Large intestine (tissue), 12 donors: ENCODE results near the gene DEFB116. TPM values are rescaled to one million over a fixed set of nuclear protein-coding genes. Genes with fewer than 3 reads are reported as not detected.
"Not testable (repeated sequence)": the region's sequence is repeated elsewhere in the genome, so short reads cannot be mapped to it uniquely, and the experiment has no call there.

ENCODE experiments used
- DNase-seq, 2 donors: peaks; one replicate each; pipeline versions ENCODE4 v3.0.0 to v3.0.0-alpha.2; 2013
- H3K27ac ChIP-seq: one replicate; pipeline ENCODE4 v1.5.1; 2013; ENCODE audit warnings: low read length
- H3K27me3 ChIP-seq: 2 replicates; pipeline ENCODE4 v1.6.1; 2013; ENCODE audit warnings: low read length; ENCODE audit not compliant: control insufficient read depth, insufficient read depth
- H3K36me3 ChIP-seq: 2 replicates; pipeline ENCODE4 v1.6.1; 2013; ENCODE audit warnings: low read length; ENCODE audit not compliant: control insufficient read depth, insufficient read depth
- H3K4me1 ChIP-seq: one replicate; pipeline ENCODE4 v1.6.1; 2013; ENCODE audit warnings: low read length; ENCODE audit not compliant: control insufficient read depth, insufficient read depth
- H3K4me3 ChIP-seq: one replicate; pipeline ENCODE4 v1.5.1; 2013; ENCODE audit warnings: low read length
- H3K9me3 ChIP-seq: one replicate; pipeline ENCODE4 v1.6.1; 2013; ENCODE audit warnings: mild to moderate bottlenecking, low read depth, low read length, moderate library complexity; ENCODE audit not compliant: control insufficient read depth
- WGBS: methylation state at CpG from one replicate; pipeline ENCODE4 v1.1.5; 2013; ENCODE audit warnings: low lambda C conversion rate; ENCODE audit not compliant: insufficient coverage; 5-methylcytosine and 5-hydroxymethylcytosine counted together
- long read RNA-seq, 11 donors: transcript quantifications; one replicate each; lab custom pipeline, GENCODE V29; 2026
- polyA plus RNA-seq: library from polyadenylated mRNA; unstranded; fragments of 120-200 nt; gene quantifications from one replicate; pipeline ENCODE4 v1.2.1, GENCODE V29; 2013

DEFB116 gene
- polyA plus RNA-seq = not detected
- long read RNA-seq, donor 1 = 0 reads
- long read RNA-seq, donor 2 = 0 reads
- long read RNA-seq, donor 3 = 0 reads
- long read RNA-seq, donor 4 = 0 reads
- long read RNA-seq, donor 5 = 0 reads
- long read RNA-seq, donor 6 = 0 reads
- long read RNA-seq, donor 7 = 0 reads
- long read RNA-seq, donor 8 = 0 reads
- long read RNA-seq, donor 9 = 0 reads
- long read RNA-seq, donor 10 = 0 reads
- long read RNA-seq, donor 11 = 0 reads

DNA sequence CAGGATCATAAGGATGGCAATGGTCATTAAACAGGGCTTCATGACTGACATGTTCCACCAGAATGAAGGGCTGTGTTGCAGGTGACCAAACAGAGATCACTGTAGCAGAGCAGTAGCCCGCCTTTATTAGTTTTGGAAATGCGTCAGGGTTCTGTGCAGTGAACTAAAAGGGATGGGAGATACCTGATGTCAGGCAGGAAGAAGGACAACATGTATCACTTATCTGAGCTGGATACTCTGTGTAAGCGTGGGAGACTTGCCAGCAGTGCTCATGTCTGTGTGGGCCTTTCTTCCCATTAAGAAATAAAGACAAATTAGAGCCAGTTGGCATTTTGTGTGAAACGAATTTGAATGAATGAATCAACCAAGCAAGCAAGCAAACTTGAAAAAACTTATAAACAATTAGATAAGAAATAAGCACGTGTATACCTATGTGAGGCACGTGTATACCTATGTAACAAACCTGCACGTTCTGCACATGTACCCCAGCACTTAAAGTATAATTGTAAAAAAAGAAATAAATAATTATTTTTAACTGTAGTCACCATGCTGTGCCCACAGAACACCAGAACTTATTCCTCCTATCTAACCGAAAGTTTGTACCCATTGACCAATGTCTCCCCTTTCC lies at the start of gene DEFB116:
DEFB116 (minus strand) TSS at position 51 of the 628 bp plus-strand sequence; CDS start at position 51, 0 bp downstream.
- H3K36me3 ChIP-seq = no peaks in the 10 kb centered on the region
- no peaks in the 10 kb centered on the region for H3K4me1 ChIP-seq
- no peak within 1 kb of the TSS for H3K4me3 ChIP-seq
- no peaks in the 10 kb centered on the region for H3K9me3 ChIP-seq
- no peak within 1 kb of the TSS for H3K27ac ChIP-seq
- no peaks in the 10 kb centered on the region for H3K27me3 ChIP-seq
- WGBS = 60% methylated on average over 3 of the region's 8 CpGs
- DNase-seq = no peak

GRCh38 chr20:31355981-31356380 lies 47.6 kb upstream of the DEFB116 start:
- H3K4me1 ChIP-seq = no peaks in the 10 kb centered on the region
- no peaks in the 10 kb centered on the region for H3K27me3 ChIP-seq
- H3K27ac ChIP-seq = no peak overlapping the region
- DNase-seq = no peak
- H3K4me3 ChIP-seq = no peak overlapping the region
- WGBS = no CpG with 5 or more reads among the region's 1 CpG
- no peaks in the 10 kb centered on the region for H3K9me3 ChIP-seq
- H3K36me3 ChIP-seq = no peaks in the 10 kb centered on the region

GRCh38 chr20:31341470-31341869 lies 33.1 kb upstream of the DEFB116 start:
- Histone ChIP-seq H3K9me3 (no peaks in the 10 kb centered on the region), H3K4me3 (no peak overlapping the region), H3K27ac (no peak overlapping the region), H3K36me3 (no peaks in the 10 kb centered on the region), H3K4me1 (no peaks in the 10 kb centered on the region), H3K27me3 (no peaks in the 10 kb centered on the region)
- DNase-seq = no peak

DNA sequence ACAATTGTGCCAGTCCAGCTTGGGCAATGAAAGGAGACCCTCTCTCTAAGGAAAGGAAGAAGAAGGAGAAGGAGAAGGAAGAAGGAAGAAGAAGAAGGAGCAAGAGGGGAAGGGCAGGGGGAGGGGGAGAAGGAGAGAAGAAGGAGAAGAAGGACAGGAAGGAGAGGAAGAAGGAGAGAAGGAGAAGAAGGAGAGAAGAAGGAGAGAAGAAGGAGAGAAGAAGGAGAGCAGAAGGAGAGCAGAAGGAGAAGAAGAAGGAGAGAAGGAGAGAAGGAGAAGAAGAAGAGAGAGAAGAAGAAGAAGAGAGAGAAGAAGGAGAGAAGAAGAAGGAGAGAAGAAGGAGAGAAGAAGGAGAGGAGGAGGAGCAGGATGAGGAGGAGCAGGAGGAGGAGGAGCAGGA lies 22.5 kb upstream of the DEFB116 start:
- Histone ChIP-seq H3K4me1 (no peaks in the 10 kb centered on the region), H3K36me3 (no peaks in the 10 kb centered on the region), H3K27me3 (no peaks in the 10 kb centered on the region), H3K9me3 (peaks cover 6% of the 10 kb centered on the region), H3K27ac (no peak overlapping the region), H3K4me3 (no peak overlapping the region)
- DNase-seq = no peak

DNA sequence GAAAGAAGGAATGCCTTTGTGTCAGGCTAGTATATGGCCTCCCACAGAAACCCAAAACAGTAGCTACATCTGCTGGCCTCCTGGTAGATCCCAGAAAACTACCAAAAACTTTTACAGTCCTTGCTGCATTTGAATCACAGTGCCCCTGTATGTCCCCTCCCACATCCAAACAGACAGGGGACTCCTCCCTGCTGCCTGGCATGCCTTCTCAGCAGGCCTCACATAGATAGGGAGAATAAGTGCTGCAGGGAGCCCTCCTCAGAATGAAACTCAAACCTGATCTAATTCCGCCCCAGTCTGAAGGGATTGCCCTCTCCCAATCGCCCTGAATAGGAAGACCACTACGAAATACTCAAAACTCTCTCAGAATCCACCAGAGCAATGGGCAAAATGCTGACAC lies 14.1 kb upstream of the DEFB116 start:
- Histone ChIP-seq H3K36me3 (no peaks in the 10 kb centered on the region), H3K4me1 (no peaks in the 10 kb centered on the region), H3K4me3 (no peak overlapping the region), H3K27ac (no peak overlapping the region), H3K27me3 (no peaks in the 10 kb centered on the region), H3K9me3 (peaks cover 6% of the 10 kb centered on the region)
- WGBS = no CpG with 5 or more reads among the region's 3 CpGs
- no peak for DNase-seq

- H3K4me1 ChIP-seq, H3K27me3 ChIP-seq, H3K27ac ChIP-seq, H3K4me3 ChIP-seq, DNase-seq, H3K9me3 ChIP-seq, H3K36me3 ChIP-seq: not testable (repeated sequence)
- no CpG with 5 or more reads among the region's 7 CpGs for WGBS
Measured at GRCh38 chr20:31284964-31285363, 23.4 kb downstream of the DEFB116 start.

DNA sequence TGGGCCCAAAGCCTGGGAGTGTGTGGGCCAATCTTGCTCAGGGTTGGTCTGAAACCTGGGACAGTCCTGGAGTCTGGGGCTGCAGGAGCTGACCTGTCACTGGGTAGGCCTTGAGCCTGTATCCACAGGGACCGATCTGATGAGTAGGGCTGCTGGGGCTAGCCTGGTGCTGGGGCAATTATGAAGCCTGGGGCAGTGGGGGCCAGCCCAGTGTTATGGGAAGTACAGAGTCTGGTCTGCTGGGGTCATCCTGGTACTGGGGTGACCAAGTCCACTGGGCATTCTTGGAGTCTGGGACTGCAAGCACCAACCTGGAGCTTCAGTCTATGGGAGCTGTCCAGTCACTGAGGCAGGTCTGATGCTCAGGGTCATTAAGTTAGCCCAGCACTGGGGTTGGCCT lies 30.2 kb downstream of the DEFB116 start:
- no peak for DNase-seq
- Histone ChIP-seq H3K27ac (no peak overlapping the region), H3K27me3 (no peaks in the 10 kb centered on the region), H3K4me1 (no peaks in the 10 kb centered on the region), H3K9me3 (peaks cover 9% of the 10 kb centered on the region), H3K4me3 (no peak overlapping the region), H3K36me3 (no peaks in the 10 kb centered on the region)
- no CpG with 5 or more reads among the region's 1 CpG for WGBS

DNA sequence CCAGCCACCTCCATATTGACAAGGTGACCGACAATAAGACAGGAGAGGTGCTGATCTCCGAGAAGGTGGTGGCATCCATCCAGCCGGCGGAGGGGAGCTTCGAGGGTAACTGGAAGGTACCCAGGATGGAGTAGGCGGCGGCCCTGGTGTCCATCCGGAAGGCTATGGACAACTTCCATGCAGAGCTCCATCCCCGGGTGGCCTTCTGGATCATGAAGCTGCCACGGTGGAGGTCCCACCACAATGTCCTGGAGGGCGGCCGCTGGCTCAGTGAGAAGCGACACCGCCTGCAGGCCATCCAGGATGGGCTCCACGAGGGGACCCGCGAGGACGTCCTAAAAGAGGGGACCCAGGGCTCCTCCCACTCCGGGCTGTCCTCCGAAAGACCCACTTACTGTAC lies 33.9 kb downstream of the DEFB116 start:
- no CpG with 5 or more reads among the region's 20 CpGs for WGBS
- Histone ChIP-seq H3K9me3 (peaks cover 16% of the 10 kb centered on the region), H3K27ac (no peak overlapping the region)

GRCh38 chr20:31260326-31260932 lies 48.0 kb downstream of the DEFB116 start:
- H3K4me3 ChIP-seq = no peak overlapping the region
- no peaks in the 10 kb centered on the region for H3K9me3 ChIP-seq
- H3K27me3 ChIP-seq = no peaks in the 10 kb centered on the region
- WGBS = 100% methylated on average over 1 of the region's 6 CpGs
- no peak for DNase-seq
- no peaks in the 10 kb centered on the region for H3K36me3 ChIP-seq
- no peaks in the 10 kb centered on the region for H3K4me1 ChIP-seq
- H3K27ac ChIP-seq = no peak overlapping the region

More for the DNA sequence above, 33.9 kb downstream of the DEFB116 start:
- Histone ChIP-seq H3K4me1 (no peaks in the 10 kb centered on the region), H3K4me3 (no peak overlapping the region), H3K27me3 (no peaks in the 10 kb centered on the region), H3K36me3 (no peaks in the 10 kb centered on the region)
- no peak for DNase-seq

DNA sequence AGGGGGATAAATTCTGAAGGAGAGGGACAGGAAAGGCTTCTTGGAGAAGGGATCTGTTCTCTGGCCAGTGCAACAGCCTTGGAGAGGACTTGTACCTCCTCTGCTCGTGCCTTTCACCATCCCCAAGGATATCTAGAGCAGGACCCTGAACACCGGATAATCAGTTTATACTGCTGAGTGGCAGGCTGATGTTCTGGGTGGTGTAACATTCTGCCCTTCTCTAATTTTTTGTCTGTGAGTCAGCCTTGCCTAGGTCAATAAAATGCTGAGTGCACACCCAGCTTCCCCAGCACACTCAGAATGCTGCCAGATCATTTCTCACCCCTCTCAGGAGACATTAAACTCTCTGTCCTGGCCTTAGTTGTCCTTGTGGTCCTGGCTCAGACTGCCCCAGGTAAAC lies 51.0 kb downstream of the DEFB116 start, which contains the start of gene DEFB115:
DEFB115 (plus strand) TSS at position 301 of the 400 bp plus-strand sequence; CDS start at position 301, 0 bp downstream.
- WGBS = no CpG with 5 or more reads among the region's 2 CpGs

DNA sequence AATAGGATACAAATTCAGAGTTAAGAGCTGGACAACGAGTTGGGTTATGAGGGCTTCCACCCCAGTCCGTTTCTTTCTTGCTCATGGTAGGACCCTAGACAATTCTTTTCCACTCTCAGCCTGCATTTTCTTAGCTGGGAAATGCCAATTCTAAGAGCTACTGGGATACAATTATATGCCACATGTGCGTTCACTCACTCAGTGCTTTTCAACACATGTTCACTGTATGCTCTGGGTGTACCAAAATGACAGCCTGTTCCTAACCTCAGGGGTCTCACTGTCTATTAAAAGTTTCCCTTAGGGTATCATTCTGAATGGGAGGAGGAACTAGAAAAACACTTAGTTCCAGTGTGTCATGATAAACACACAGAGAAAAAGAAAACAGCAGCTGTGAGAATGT lies 51.4 kb downstream of the DEFB116 start:
- Histone ChIP-seq H3K4me1 (no peaks in the 10 kb centered on the region), H3K27me3 (no peaks in the 10 kb centered on the region), H3K4me3 (no peak overlapping the region), H3K36me3 (no peaks in the 10 kb centered on the region), H3K27ac (no peak overlapping the region), H3K9me3 (no peaks in the 10 kb centered on the region)
- WGBS = no CpG with 5 or more reads among the region's 3 CpGs
- no peak for DNase-seq

More for the DNA sequence above, 51.0 kb downstream of the DEFB116 start, which contains the start of gene DEFB115:
- DNase-seq = no peak
- Histone ChIP-seq H3K9me3 (no peaks in the 10 kb centered on the region), H3K27me3 (no peaks in the 10 kb centered on the region), H3K4me3 (no peak within 1 kb of the TSS), H3K27ac (no peak within 1 kb of the TSS), H3K36me3 (no peaks in the 10 kb centered on the region), H3K4me1 (no peaks in the 10 kb centered on the region)
